ENCODE measurements around the gene PRPF19.

PRPF19 gene

DNA sequence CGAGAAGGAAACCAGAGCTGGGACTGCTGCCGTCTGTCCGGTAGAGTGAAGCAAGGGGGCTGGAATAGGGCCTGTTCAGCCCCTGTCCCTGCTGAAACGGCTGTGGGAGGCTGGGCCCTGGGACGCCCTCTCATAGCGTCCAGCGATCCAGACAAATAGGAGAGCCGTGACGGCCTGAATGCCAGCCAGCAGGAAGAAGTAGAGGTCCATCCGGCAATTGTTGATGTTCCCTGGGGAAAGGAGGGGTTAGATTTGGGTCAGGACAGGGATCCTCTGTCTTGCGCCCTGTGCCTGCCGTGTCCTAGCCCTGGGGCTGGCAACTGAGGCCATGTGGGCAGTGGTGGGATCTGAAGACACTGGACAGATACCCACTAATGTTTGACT is 30.8 kb upstream of the PRPF19 start:
- FAIRE-seq, result no peak

DNA sequence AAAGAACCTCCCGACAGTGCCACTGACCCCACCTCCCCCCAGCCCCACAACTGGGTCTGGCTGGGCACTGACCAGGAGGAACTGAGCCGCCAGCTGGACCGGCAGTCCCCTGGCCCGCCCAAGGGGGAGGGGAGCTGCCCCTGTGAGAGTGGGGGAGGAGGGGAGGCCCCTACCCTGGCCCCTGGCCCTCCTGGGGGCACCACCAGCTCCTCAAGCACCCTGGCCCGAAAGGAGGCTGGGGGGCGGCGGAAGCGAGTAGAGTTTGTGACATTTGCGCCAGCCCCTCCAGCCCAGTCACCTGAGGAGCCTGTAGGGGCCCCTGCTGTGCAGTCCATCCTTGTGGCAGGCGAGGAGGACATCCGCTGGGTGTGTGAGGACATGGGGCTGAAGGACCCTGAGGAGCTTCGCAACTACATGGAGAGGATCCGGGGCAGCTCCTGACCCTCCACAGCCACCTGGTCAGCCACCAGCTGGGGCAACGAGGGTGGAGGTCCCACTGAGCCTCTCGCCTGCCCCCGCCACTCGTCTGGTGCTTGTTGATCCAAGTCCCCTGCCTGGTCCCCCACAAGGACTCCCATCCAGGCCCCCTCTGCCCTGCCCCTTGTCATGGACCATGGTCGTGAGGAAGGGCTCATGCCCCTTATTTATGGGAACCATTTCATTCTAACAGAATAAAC is 30.2 kb upstream of the PRPF19 start:
- no peak for FAIRE-seq

DNA sequence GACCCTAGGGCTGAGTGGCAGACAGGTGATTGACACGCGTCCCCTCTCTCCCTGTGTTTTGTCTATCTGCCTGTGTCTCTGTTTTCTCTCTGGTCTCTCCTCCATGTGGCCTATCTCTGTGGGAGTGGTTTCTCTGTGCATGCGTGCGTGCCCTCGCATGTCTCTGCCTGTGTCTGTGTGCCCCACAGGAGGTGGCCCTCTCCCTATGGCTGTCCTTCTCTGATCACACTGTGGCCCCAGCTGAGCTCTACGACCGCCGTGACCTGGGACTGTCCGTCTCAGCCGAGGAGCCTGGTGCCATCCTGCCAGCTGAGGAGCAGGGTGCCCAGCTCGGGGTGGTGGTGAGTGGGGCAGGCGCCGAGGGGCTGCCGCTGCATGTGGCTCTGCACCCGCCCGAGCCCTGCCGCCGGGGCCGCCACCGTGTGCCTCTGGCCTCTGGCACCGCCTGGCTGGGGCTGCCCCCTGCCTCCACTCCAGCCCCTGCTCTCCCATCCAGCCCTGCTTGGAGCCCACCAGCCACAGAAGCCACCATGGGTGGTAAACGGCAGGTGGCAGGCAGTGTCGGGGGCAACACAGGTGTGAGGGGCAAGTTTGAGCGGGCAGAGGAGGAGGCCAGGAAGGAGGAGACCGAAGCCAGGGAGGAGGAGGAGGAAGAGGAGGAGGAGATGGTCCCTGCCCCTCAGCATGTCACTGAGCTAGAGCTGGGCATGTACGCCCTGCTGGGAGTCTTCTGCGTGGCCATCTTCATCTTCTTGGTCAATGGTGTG is 29.5 kb upstream of the PRPF19 start:
- FAIRE-seq, result no peak

DNA sequence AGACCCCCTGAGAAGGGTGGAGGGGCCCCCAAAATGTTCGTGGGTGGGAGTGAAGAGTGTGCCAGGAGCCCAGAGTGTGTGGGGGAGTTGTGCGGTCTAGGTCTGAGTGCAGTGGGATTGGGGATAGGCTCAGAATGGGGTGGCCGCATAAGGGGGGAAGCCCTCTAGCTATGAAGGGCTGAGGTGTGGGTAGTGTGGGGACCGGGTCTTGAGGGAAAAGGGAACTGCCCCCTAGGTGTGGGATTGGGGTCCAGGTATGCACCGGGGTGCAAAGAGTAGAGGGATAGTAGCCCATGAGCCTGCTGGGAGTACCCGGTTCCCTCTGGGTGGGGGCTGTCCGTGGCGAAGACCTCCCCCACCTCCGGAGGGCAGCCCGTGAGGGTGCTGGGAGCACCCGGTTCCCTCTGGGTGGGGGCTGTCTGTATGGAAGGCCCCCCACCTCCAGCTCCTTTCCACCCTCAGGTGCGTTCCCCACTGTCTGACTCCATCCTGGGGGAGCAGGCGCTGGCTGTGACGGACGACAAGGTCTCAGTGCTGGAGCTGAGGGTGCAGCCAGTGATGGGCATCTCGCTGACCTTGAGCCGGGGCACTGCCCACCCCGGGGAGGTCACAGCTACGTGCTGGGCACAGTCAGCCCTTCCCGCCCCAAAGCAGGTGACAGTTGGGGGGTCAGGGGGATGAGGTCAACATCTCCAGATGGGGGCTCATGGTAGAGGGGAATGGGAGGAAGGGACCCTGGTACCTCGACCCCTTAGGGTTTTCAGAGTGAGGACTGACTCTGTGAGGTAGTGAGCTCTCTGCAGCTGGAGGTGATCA is 28.6 kb upstream of the PRPF19 start:
- FAIRE-seq, result no peak

DNA sequence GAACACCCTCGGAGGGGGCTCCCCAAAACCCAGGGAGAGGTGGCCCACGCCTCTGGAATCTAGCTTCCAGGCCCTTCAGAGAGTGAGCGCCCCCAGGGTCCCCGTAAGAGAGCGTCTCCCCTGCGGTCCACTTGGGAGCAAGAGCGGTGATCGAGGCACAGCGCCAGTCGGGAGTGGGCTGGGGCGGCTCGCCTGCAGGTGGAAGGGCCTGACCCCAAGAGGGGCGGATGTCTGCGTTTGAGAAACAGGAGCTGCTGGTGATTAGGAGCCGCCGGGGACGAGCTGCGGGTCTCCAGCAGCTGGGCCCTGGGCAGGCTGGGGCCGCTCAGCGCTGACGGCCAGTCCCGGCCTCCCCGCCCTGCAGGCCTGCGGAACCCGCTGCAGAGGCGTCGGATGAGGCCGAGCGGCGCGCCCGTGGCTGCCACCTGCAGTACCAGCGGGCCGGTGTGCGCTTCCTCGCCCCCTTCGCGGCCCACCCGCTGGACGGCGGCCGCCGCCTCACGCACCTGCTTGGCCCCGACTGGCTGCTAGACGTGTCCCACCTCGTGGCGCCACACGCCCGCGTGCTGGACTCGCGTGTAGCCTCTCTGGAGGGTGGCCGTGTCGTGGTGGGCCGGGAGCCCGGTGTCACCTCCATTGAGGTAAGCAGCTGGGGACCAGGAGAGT is 27.9 kb upstream of the PRPF19 start:
- FAIRE-seq, result no peak

DNA sequence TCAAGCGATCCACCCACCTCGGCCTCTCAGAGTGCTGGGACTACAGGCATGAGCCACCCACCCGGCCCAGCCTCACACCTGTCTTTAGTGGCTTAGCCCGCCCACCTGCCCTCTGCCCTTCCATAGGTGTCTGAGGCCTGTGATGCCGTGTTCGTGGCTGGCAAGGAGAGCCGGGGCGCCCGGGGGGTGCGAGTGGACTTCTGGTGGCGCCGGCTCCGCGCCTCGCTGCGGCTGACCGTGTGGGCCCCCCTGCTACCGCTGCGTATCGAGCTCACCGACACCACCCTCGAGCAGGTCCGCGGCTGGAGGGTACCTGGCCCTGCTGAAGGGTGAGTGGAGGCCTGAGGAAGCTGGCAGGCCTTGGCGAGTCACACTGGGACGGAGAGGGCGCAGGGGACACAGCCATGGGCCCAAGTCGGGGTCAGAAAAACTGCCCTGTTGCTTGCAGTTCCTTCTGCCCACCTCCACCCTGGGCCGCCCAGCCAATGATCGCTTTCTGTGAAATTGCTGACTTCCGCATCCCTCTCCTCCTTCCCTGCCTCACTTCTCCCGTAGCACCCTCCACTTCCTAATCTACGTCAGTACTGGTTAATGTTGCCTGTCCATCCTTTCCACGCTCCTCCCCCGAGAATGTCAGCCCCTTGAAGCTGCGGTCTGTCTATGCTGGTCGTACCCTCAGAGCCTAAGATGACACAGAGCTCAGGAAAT is 27.2 kb upstream of the PRPF19 start:
- FAIRE-seq, result no peak

DNA sequence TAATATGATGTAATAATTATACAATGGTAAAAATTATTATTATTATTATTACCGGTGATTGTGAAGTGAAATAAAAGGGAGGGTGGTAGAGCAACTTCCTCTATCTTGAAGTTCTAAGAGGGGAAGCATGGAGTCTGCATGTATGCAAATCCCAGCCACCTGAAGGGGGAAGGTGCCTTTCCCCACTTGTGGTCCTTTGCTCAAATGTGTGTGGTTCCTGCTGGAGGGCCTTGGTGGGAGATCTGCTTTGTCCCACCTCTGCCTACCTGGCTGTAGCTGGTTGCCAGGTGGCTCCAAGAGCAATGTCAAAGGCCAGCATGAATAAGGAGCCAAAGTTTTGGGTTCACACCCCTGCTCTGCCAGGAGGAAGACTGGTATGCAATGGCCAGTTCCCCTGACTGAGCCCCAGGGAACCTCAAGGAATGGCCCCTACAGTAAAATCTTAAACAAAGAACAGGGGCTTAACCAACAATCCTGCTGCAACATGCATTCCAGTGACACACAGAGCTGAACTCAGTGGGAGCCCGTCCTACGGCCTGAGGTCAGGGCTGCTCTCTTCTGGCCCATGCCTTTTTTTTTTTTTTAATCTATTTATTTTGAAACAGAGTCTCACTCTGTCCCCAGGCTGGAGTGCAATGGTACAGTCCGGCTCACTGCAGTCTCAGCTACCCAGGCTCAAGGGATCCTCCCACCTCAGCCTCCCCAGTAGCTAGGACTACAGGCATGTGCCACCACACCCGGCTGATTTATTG is 26.4 kb upstream of the PRPF19 start:
- no peak for FAIRE-seq

GRCh38 chr11:60931917-60932316 is 25.5 kb upstream of the PRPF19 start:
- FAIRE-seq, result no peak

DNA sequence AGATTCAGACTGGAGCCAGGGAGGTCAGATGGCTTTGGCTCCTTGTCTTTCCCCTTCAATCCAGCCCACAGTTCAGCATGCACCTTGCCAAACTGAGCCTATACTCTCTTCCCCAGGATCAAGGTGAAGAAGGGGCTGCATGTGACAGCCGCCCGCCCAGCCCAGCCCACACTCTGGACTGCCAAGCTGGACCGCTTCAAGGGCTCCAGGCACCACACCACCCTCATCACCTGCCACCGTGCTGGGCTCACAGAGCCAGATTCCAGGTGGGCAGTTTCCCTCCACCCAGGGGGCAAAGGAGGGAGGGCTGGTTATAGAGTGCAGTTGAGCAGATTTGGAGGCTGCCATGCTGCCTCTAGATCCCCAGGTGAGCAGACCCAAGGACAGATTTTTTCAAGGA is 24.0 kb upstream of the PRPF19 start:
- FAIRE-seq, result no peak

DNA sequence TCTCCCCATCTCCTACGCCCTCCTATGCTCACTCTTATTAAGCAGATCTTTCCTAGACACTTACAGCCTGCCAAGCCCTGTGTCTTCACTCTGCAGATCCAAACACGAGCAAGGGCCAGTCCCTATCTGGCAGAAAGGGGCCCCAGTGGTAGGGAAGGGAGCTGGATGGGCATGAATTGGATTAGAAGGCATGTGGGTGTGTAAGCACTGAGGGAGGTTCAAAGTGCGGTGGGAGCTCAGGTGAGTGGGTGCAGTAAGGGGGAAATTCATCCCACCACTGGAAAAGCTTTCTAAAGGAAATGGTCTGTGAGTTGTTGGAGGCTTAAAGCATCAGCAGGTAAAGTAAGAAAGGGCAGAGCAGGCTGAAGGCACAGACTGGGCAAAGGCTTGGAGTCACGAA is 23.4 kb upstream of the PRPF19 start:
- FAIRE-seq, result no peak

DNA sequence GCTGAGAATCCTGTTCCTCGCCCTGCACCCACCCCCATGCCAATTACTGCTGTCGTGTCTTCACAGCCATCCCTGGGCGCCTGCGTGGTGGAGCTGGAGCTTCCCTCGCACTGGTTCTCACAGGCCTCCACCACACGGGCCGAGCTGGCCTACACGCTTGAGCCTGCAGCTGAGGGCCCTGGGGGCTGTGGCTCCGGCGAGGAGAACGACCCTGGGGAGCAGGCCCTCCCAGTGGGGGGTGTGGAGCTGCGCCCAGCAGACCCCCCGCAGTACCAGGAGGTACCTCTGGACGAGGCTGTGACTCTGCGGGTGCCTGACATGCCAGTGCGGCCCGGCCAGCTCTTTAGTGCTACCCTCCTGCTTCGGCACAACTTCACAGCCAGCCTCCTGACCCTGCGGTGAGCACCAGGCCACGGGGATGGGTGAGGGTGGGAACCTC is 22.2 kb upstream of the PRPF19 start:
- FAIRE-seq, result no peak

GRCh38 chr11:60927600-60927999 is 21.2 kb upstream of the PRPF19 start:
- no peak for FAIRE-seq

- FAIRE-seq, result no peak
Observed at GRCh38 chr11:60927061-60927592, 20.7 kb upstream of the PRPF19 start.

- no peak for FAIRE-seq
Observed at GRCh38 chr11:60926500-60926899, 20.1 kb upstream of the PRPF19 start.

- no peak for FAIRE-seq
Observed at GRCh38 chr11:60925868-60926267, 19.5 kb upstream of the PRPF19 start.

DNA sequence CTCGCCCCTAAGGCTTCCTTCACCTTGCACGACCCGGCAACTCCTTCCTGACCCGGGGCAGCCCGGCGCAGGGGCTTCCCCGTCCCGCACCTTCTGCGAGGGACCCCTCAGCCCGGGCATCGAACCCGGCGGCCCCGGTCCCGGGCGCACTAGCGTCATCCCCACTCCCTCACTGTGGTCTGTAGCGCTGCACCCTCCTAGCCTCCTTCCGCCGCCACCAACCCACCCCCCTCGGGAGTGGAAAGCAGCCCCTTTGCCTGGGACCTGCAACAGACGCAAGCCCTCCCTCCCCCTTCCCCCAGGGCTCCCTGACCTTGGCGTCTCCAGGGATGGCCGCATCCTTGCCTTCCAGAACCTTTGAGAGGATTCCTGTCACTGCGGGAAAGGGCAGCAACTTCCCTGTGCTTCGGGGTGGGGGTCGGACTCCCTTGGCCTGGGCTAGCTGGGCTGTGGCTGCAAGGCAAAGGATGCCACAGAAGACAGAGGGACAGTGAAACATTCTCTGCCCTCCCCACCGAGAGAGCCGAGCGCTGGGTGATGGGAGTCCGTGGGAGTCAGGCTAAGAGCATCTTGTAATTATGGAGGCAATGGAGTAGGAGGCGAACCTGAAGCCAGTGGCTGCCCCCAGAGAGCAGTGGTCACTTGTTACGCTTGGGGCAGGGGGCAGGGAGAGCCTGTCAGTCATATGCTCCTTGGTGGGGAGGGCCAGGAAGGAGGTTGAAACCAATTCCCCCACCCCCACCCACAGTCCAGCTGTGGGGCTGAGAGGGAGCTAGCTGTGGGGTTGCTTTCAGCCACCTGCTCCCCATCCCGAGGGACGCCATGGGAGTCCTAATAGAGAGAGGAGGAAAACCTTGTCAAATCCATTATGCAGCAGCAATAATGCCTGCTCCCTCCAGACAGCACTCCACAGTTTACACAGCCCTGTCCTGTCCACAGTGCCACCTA is 18.8 kb upstream of the PRPF19 start:
- FAIRE-seq, result no peak

- no peak for FAIRE-seq
Observed at GRCh38 chr11:60924110-60924905, 17.9 kb upstream of the PRPF19 start, which contains the start of gene TMEM132A. Gene TMEM132A, plus strand, starts transcription at chr11:60924460. Its CDS starts 174 bp downstream, at chr11:60924634.

GRCh38 chr11:60923800-60924109 is 17.4 kb upstream of the PRPF19 start:
- no peak for FAIRE-seq

GRCh38 chr11:60923326-60923725 is 16.9 kb upstream of the PRPF19 start:
- no peak for FAIRE-seq

All from colon (tissue), 2 donors.